A673 (cell line): ENCODE measurements around the gene SFSWAP.

Source experiments
- CTCF ChIP-seq: fragments of 300-800, 200-600 bp; sonication (generic); conservative IDR thresholded peaks from 2 replicates; pipeline ENCODE4 v1.5.1; 2017; ENCODE audit warnings: low read depth, mild to moderate bottlenecking, antibody characterized with exemption, low read length, moderate library complexity, mixed read lengths
- EZH2 ChIP-seq: fragments of 200-600 bp; sonication (generic); IDR thresholded peaks from 2 replicates; pipeline ENCODE4 v1.6.1; 2017; ENCODE audit warnings: borderline replicate concordance, low read depth, mild to moderate bottlenecking, mixed read lengths, antibody characterized with exemption, low read length; ENCODE audit not compliant: poor library complexity, severe bottlenecking

GRCh38 chr12:131833896-131834641 is 123.2 kb downstream of the SFSWAP start:
- TF ChIP-seq CTCF = peak; percentile 73
- no peak for TF ChIP-seq EZH2
